Mucosa of stomach (tissue), 1 donor: Measurements from ENCODE around the gene MYORG.
"Not testable (repeated sequence)": the region's sequence is repeated elsewhere in the genome, so short reads cannot be mapped to it uniquely, and the experiment has no call there.

Experiments used
- H3K27me3 ChIP-seq: one replicate; pipeline ENCODE4 v1.7.0; 2013; ENCODE audit warnings: mild to moderate bottlenecking, low read length; ENCODE audit not compliant: control insufficient read depth, insufficient read depth
- H3K36me3 ChIP-seq: one replicate; pipeline ENCODE4 v1.7.0; 2013; ENCODE audit warnings: low read length; ENCODE audit not compliant: control insufficient read depth, insufficient read depth
- H3K4me1 ChIP-seq: one replicate; pipeline ENCODE4 v1.7.0; 2013; ENCODE audit warnings: mild to moderate bottlenecking, low read length; ENCODE audit not compliant: control insufficient read depth, insufficient read depth
- H3K4me3 ChIP-seq: one replicate; pipeline ENCODE4 v1.7.0; 2013; ENCODE audit warnings: low read length
- H3K9ac ChIP-seq: one replicate; pipeline ENCODE4 v1.7.0; 2013; ENCODE audit warnings: mild to moderate bottlenecking, low read length, moderate library complexity
- H3K9me3 ChIP-seq: one replicate; pipeline ENCODE4 v1.7.0; 2013; ENCODE audit warnings: mild to moderate bottlenecking, low read length, moderate library complexity; ENCODE audit not compliant: control insufficient read depth
- donor health status: Pancreatic carcinoma.

The MYORG gene

DNA sequence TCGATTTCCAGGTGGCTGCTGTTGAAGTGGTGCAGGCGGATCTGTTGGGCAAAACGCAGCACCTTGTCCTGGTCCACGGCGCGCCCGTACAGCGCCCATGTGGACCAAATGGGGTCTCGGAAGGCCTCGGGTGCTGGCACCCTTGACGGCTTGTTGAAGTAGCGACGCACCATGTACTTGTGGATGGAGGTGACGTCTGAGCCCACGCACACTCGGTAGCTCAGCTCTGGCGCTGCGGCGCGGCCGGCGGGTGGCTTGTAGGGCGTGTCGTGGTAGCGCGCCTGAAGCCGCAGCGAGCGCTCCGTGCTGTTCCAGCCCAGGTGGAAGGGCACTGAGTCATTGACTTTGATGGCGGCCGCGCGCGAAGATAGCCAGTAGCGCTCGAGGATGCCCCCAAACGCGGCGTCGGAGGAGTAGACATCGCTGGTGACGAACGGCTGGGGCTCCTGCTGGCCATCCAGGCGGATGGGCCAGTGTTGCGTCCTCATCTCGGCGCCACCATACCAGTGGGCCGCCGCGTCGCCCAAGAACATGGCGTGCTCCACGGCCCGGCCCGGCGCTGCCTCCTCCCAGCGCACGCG lies 4.7 kb downstream of the MYORG start:
- H3K27me3 ChIP-seq, result no peaks in the 10 kb centered on the region
- H3K4me1 ChIP-seq, result peaks cover 26% of the 10 kb centered on the region
- H3K9me3 ChIP-seq, result no peaks in the 10 kb centered on the region
- no peak overlapping the region for H3K9ac ChIP-seq
- peaks cover 8% of the 10 kb centered on the region for H3K36me3 ChIP-seq
- H3K4me3 ChIP-seq, result no peak overlapping the region

GRCh38 chr9:34370970-34371880 lies 5.5 kb downstream of the MYORG start:
- Histone ChIP-seq H3K4me1 (peaks cover 25% of the 10 kb centered on the region), H3K36me3 (peaks cover 8% of the 10 kb centered on the region), H3K9me3 (no peaks in the 10 kb centered on the region), H3K27me3 (no peaks in the 10 kb centered on the region), H3K4me3 (no peak overlapping the region), H3K9ac (no peak overlapping the region)

DNA sequence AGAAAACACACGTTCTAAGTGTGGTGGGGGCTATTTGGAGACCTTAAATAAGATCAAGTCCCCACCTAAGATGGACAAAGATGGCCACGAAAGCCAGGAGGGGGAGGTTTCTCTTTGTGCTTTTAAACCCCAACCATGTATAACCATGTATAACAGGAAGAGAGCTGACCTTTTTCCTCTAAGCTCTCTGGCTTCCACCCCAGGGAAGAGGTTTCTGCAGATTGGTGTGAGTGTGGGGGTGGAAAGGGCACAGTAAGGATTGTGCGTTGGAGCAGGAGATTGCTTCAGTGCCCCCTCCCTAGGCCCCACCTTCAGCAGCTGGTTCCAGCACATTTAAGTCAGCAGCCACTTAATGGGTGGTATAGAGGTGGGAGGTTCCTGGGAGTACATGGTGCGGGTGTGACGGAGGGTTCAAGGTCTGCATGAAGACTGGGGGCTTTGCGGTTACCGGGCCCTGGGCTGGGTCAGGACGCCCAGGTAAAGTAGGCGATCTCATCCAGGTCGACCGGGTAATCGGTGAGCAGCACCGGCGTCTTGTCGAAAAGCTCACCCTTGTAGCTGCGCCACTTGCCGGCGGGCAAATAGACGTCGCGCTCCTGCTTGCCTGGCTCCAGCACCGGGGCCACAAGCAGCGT lies 6.2 kb downstream of the MYORG start:
- Histone ChIP-seq H3K4me1 (peaks cover 17% of the 10 kb centered on the region), H3K36me3 (peaks cover 8% of the 10 kb centered on the region), H3K9ac (no peak overlapping the region), H3K4me3 (no peak overlapping the region), H3K27me3 (no peaks in the 10 kb centered on the region), H3K9me3 (no peaks in the 10 kb centered on the region)

GRCh38 chr9:34369636-34370035 lies 7.1 kb downstream of the MYORG start:
- no peak overlapping the region for H3K9ac ChIP-seq
- peaks cover 9% of the 10 kb centered on the region for H3K4me1 ChIP-seq
- no peaks in the 10 kb centered on the region for H3K27me3 ChIP-seq
- no peak overlapping the region for H3K4me3 ChIP-seq
- H3K9me3 ChIP-seq, result no peaks in the 10 kb centered on the region
- peaks cover 8% of the 10 kb centered on the region for H3K36me3 ChIP-seq

GRCh38 chr9:34368796-34369195 lies 7.9 kb downstream of the MYORG start:
- H3K9me3 ChIP-seq, H3K27me3 ChIP-seq, H3K4me3 ChIP-seq, H3K9ac ChIP-seq, H3K4me1 ChIP-seq, H3K36me3 ChIP-seq: not testable (repeated sequence)

GRCh38 chr9:34367751-34368410 lies 8.8 kb downstream of the MYORG start:
- not testable (repeated sequence) for H3K36me3 ChIP-seq, H3K4me3 ChIP-seq, H3K9ac ChIP-seq

DNA sequence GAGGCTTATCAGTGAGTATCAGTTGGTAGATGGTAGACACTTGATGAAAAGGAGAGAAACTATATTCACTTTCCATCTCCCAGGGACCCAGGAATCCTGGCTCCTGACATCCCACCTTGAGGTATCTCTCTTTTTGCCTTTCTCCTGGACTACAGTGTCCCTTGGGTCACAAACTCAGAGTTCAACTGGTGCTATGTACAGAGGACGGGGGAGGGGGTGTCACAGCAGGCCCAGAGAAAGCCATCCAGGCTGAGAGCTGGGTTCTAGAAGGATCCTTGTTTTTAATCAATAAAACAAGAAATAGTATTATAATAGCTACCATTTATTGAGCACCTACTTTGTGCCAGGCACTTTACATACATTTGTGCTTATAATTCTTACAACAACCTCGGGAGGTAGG lies 10.3 kb downstream of the MYORG start:
- no peaks in the 10 kb centered on the region for H3K27me3 ChIP-seq
- peaks cover 8% of the 10 kb centered on the region for H3K36me3 ChIP-seq
- no peak overlapping the region for H3K4me3 ChIP-seq
- H3K9me3 ChIP-seq, result no peaks in the 10 kb centered on the region
- H3K9ac ChIP-seq, result no peak overlapping the region
- H3K4me1 ChIP-seq, result no peaks in the 10 kb centered on the region

More at GRCh38 chr9:34367751-34368410, 8.8 kb downstream of the MYORG start:
- not testable (repeated sequence) for H3K9me3 ChIP-seq, H3K4me1 ChIP-seq, H3K27me3 ChIP-seq

DNA sequence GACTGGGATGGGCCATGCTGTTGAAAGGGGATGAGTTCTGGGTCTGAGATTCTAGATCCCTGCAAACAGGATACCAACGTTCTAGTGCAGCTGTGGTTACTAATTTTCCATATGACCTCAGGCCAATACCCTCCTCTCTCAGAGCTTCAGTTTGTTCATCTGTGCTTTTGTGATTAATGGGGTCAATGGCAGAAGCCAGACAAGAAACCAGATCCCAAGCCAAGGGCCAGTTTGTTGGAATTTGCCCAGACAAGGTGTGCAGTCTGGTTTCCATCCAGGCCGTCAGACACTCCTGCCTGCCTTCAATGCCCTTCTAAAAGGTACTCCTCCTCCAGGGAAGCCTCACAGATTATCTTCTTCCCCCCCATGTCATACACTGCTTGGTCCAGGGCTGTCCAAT lies 11.4 kb downstream of the MYORG start:
- Histone ChIP-seq H3K4me3 (no peak overlapping the region), H3K4me1 (no peaks in the 10 kb centered on the region), H3K9ac (no peak overlapping the region), H3K36me3 (peaks cover 8% of the 10 kb centered on the region), H3K27me3 (no peaks in the 10 kb centered on the region), H3K9me3 (no peaks in the 10 kb centered on the region)

DNA sequence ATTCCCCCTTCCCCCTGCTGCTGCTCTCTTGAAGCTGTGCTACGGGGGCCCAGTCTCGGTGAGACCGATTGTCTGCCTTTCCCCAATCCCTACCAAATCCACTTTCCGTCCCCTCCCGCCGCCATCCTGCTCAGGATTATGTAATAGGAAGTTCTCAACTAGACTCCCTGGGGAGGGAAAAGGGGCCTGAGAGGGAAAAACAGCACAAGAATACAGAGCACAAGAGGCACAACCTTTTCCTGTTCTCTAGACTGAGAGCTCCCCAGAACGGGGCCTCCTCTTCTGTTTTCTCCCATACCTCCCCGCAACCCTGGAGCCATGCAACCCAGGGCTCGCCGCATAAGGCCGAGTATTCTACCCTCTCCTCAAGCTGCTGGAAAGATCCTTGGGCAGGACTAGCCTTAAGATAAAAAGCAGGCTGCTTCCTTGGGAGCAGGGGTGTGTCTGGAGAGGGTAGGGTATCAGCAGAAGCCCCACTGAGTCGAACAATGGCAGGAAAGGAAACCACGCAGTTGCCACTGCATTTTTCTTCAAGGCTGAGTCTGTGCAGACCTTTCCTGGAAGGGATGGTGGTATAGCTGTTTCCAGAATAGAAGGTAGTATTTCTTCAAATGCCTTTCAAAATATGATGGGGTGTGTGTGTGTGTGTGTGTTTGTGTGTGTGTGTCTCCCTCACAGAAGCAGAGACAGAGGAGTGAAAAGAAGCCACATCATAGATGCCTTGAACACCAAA lies 12.9 kb downstream of the MYORG start:
- H3K4me3 ChIP-seq, result no peak overlapping the region
- H3K9ac ChIP-seq, result no peak overlapping the region
- no peaks in the 10 kb centered on the region for H3K36me3 ChIP-seq
- no peaks in the 10 kb centered on the region for H3K9me3 ChIP-seq
- H3K27me3 ChIP-seq, result no peaks in the 10 kb centered on the region
- H3K4me1 ChIP-seq, result no peaks in the 10 kb centered on the region

DNA sequence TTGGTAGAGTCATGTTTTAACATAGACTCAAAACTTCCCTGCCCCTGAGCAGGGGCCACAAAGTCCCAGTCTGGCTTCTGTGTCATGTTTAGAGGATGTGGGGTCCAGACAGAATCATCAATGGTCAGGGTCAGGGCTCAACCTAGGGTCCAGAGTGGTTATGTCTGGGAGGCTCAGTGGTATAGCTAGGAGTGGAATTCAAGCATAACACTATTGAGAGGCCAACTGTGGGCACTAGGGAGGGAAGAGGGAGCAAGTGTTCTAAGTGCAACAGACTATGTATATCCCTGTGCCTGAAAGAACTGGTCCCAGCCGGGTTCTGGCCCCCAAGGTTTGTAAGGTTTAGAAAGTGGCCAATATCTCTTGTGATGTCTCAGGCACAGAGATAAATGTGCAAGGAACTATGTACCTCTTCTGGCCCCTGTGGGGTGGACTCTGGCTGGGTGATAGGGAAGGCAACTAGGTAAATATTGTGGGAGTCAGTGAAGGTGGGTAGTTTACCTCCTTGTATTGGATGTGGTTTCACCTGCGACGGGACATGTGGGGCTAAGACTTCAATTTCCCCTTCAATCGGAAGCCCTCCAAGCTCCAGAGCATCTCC lies 14.0 kb downstream of the MYORG start:
- no peaks in the 10 kb centered on the region for H3K9me3 ChIP-seq
- H3K4me1 ChIP-seq, result no peaks in the 10 kb centered on the region
- H3K27me3 ChIP-seq, result no peaks in the 10 kb centered on the region
- no peak overlapping the region for H3K4me3 ChIP-seq
- no peaks in the 10 kb centered on the region for H3K36me3 ChIP-seq
- H3K9ac ChIP-seq, result no peak overlapping the region

DNA sequence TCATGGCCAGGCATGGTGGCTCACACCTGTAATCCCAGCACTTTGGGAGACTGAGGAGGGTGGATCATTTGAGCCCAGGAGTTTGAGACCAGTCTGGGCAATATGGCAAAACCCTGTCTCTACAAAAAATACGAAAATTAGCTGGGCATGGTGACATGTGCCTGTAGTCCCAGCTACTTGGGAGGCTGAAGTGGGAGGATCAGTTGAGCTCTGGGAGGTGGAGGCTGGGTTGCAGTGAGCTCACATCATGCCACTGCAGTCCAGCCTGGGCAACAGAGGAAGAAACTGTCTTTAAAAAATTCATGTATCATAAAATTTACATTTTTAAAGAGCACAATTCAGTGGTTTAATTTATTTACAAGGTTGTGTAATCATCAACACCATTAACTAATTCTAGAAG lies 23.7 kb downstream of the MYORG start:
- H3K36me3 ChIP-seq, H3K27me3 ChIP-seq, H3K4me3 ChIP-seq, H3K4me1 ChIP-seq, H3K9me3 ChIP-seq, H3K9ac ChIP-seq: not testable (repeated sequence)
